HG03342 (cell line): ENCODE data around the gene PTPRM.

Experiments
- ATAC-seq: cut with Tn5 transposase; IDR thresholded peaks from one replicate; pipeline ENCODE4 v1.9.1; 2021; ENCODE audit warnings: mild to moderate bottlenecking, moderate library complexity; ENCODE audit not compliant: unreplicated experiment

PTPRM gene

GRCh38 chr18:7979714-7980113 is 412.6 kb downstream of the PTPRM start:
- ATAC-seq = no peak

GRCh38 chr18:7980136-7980535 is 413.0 kb downstream of the PTPRM start:
- ATAC-seq = no peak

GRCh38 chr18:7980656-7981055 is 413.5 kb downstream of the PTPRM start:
- no peak for ATAC-seq

GRCh38 chr18:7982216-7982615 is 415.1 kb downstream of the PTPRM start:
- no peak for ATAC-seq

- ATAC-seq = no peak
Observed at GRCh38 chr18:7987284-7987976, 420.3 kb downstream of the PTPRM start.

GRCh38 chr18:7990670-7991069 is 423.6 kb downstream of the PTPRM start:
- ATAC-seq = no peak

GRCh38 chr18:8001711-8002301 is 434.7 kb downstream of the PTPRM start:
- no peak for ATAC-seq

GRCh38 chr18:8003878-8004675 is 437.0 kb downstream of the PTPRM start:
- ATAC-seq = no peak

GRCh38 chr18:8004792-8005191 is 437.7 kb downstream of the PTPRM start:
- ATAC-seq = no peak

GRCh38 chr18:8005870-8006569 is 438.9 kb downstream of the PTPRM start:
- no peak for ATAC-seq

GRCh38 chr18:8006979-8007378 is 439.9 kb downstream of the PTPRM start:
- no peak for ATAC-seq

- ATAC-seq = no peak
Observed at GRCh38 chr18:8008033-8008432, 440.9 kb downstream of the PTPRM start.

GRCh38 chr18:8011361-8011760 is 444.2 kb downstream of the PTPRM start:
- ATAC-seq = no peak

- ATAC-seq = no peak
Observed at GRCh38 chr18:8011906-8012305, 444.8 kb downstream of the PTPRM start.

GRCh38 chr18:8018701-8019331 is 451.7 kb downstream of the PTPRM start:
- no peak for ATAC-seq

- no peak for ATAC-seq
Observed at GRCh38 chr18:8019600-8019999, 452.5 kb downstream of the PTPRM start.

- ATAC-seq = no peak
Observed at GRCh38 chr18:8020132-8020846, 453.2 kb downstream of the PTPRM start.

- no peak for ATAC-seq
Observed at GRCh38 chr18:8029061-8029460, 461.9 kb downstream of the PTPRM start.

- ATAC-seq = no peak
Observed at GRCh38 chr18:8029731-8030130, 462.6 kb downstream of the PTPRM start.

- ATAC-seq = no peak
Observed at GRCh38 chr18:8030201-8030600, 463.1 kb downstream of the PTPRM start.
